GM23248 (cell line): ENCODE measurements around the gene HACD1. TPM values are rescaled to one million over a fixed set of nuclear protein-coding genes. Genes with fewer than 3 reads are reported as not detected.

Experiments
- DNase-seq: peaks from one replicate; pipeline ENCODE4 v3.0.0-alpha.2; 2015
- H2AFZ ChIP-seq: fragments of 200-600 bp; sonication (generic); 2 replicates; pipeline ENCODE4 v1.6.1; 2016; ENCODE audit warnings: antibody characterized with exemption
- H3F3A ChIP-seq: fragments of 200-600 bp; sonication (generic); 2 replicates; pipeline ENCODE4 v1.6.1; 2016; ENCODE audit warnings: mild to moderate bottlenecking, antibody characterized with exemption, mixed run types; ENCODE audit not compliant: insufficient read depth
- H3K27ac ChIP-seq: fragments of 200-600 bp; sonication (generic); 2 replicates; pipeline ENCODE4 v1.5.1; 2016; ENCODE audit warnings: mild to moderate bottlenecking
- H3K27me3 ChIP-seq: fragments of 200-600 bp; sonication (generic); replicated peaks from 2 replicates; pipeline ENCODE4 v1.6.1; 2016; ENCODE audit warnings: mild to moderate bottlenecking; ENCODE audit not compliant: insufficient read depth
- H3K36me3 ChIP-seq: fragments of 200-600 bp; sonication (generic); 2 replicates; pipeline ENCODE4 v1.6.1; 2016; ENCODE audit warnings: low read depth, mild to moderate bottlenecking
- H3K4me1 ChIP-seq: fragments of 200-600 bp; sonication (generic); 2 replicates; pipeline ENCODE4 v1.6.1; 2016; ENCODE audit warnings: mild to moderate bottlenecking; ENCODE audit not compliant: insufficient read depth
- H3K4me2 ChIP-seq: fragments of 200-600 bp; sonication (generic); one replicate; pipeline ENCODE4 v1.6.1; 2016; ENCODE audit warnings: mild to moderate bottlenecking; ENCODE audit not compliant: unreplicated experiment
- H3K4me3 ChIP-seq: fragments of 200-600 bp; sonication (generic); 2 replicates; pipeline ENCODE4 v1.5.1; 2016; ENCODE audit warnings: mild to moderate bottlenecking
- H3K79me2 ChIP-seq: fragments of 200-600 bp; sonication (generic); 2 replicates; pipeline ENCODE4 v1.6.1; 2016; ENCODE audit warnings: mild to moderate bottlenecking; ENCODE audit not compliant: insufficient read depth
- H3K9ac ChIP-seq: fragments of 200-600 bp; sonication (generic); 2 replicates; pipeline ENCODE4 v1.6.1; 2016; ENCODE audit warnings: mild to moderate bottlenecking
- H3K9me2 ChIP-seq: fragments of 200-600 bp; sonication (generic); 2 replicates; pipeline ENCODE4 v1.6.1; 2016; ENCODE audit warnings: mixed run types, mild to moderate bottlenecking, moderate library complexity; ENCODE audit not compliant: insufficient read depth
- H3K9me3 ChIP-seq: fragments of 200-600 bp; sonication (generic); one replicate; pipeline ENCODE4 v1.6.1; 2017; ENCODE audit warnings: low read depth
- H4K20me1 ChIP-seq: fragments of 200-600 bp; sonication (generic); 2 replicates; pipeline ENCODE4 v1.6.0; 2016; ENCODE audit not compliant: insufficient read depth
- EZH2 ChIP-seq: fragments of 200-600 bp; sonication (generic); IDR thresholded peaks from 2 replicates; pipeline ENCODE4 v1.6.1; 2018; ENCODE audit warnings: antibody characterized with exemption, mild to moderate bottlenecking; ENCODE audit not compliant: insufficient read depth, poor library complexity, severe bottlenecking
- EZH2phosphoT487 ChIP-seq: fragments of 200-600 bp; sonication (generic); IDR thresholded peaks from 2 replicates; pipeline ENCODE4 v1.6.1; 2018; ENCODE audit warnings: antibody characterized with exemption, moderate library complexity, mild to moderate bottlenecking, low read depth; ENCODE audit not compliant: insufficient read depth
- WGBS, 2 experiments: methylation state at CpG; one replicate each; pipeline ENCODE4 v1.1.6; 2015 to 2017; ENCODE audit warnings: low lambda C conversion rate in 2 of 2, low coverage in 1 of 2; ENCODE audit errors: missing lambda C conversion rate in 2 of 2; 5-methylcytosine and 5-hydroxymethylcytosine counted together
- in situ Hi-C: fragments of 300-500 bp; cut with MboI; formaldehyde crosslinking; loops from 2 replicates; pipeline ENCODE4 v1.15.0; 2020
- polyA plus RNA-seq: library from polyadenylated mRNA; unstranded; fragments of >200 nt; fragmentation: Nextera tagmentation; extraction: Ambion mirVana; gene quantifications from 2 replicates; pipeline ENCODE4 v1.2.1, GENCODE V29; 2016
- total RNA-seq: library from RNA; depleted of rRNA; stranded (reverse); fragments of >200 nt; shearing (Covaris generic); gene quantifications from 2 replicates; pipeline ENCODE4 v1.2.3, GENCODE V29; 2014; rRNA removed

The HACD1 gene
- total RNA-seq (64.0 and 81.3 TPM in 2 replicates), polyA plus RNA-seq (150 and 157 TPM in 2 replicates)

- 1 to 2% methylated on average over 40 to 84 of the region's 92 CpGs for WGBS, 2 experiments
- H3F3A ChIP-seq: peaks cover 13% of the 10 kb centered on the region
- H3K4me1 ChIP-seq: peaks cover 7% of the 10 kb centered on the region
- peak within 1 kb of the TSS; percentile 82 for H3K4me2 ChIP-seq
- peak within 1 kb of the TSS; percentile 77 for H3K27ac ChIP-seq
- peak within 1 kb of the TSS; percentile 81 for H2AFZ ChIP-seq
- in situ Hi-C loops: loop anchor here (25.0 kb wide), 1 partner anchor 620 kb away; no protein-coding TSS in a partner anchor
- no peaks in the 10 kb centered on the region for H3K9me2 ChIP-seq
- H3K9ac ChIP-seq: peak within 1 kb of the TSS; percentile 83
- peaks cover 39% of the 10 kb centered on the region for H3K79me2 ChIP-seq
- no peaks in the 10 kb centered on the region for H3K9me3 ChIP-seq
- H3K4me3 ChIP-seq: peak within 1 kb of the TSS; percentile 81
- peaks cover 3% of the 10 kb centered on the region; the same call in 1 of the 2 replicates for H3K36me3 ChIP-seq
- H4K20me1 ChIP-seq: no peaks in the 10 kb centered on the region
- TF ChIP-seq EZH2 (no peak), EZH2phosphoT487 (no peak)
- H3K27me3 ChIP-seq: no peaks in the 10 kb centered on the region
- DNase-seq: peak; percentile 87
Observed at GRCh38 chr10:17617031-17617911, at the start of gene HACD1. HACD1 (minus strand) TSS chr10:17617374; CDS start chr10:17617339, 35 bp downstream.

- TF ChIP-seq EZH2phosphoT487 (no peak), EZH2 (no peak)
- H3K9ac ChIP-seq: peak overlapping the region; percentile 80
- DNase-seq: peak; percentile 94
- H3F3A ChIP-seq: peaks cover 45% of the 10 kb centered on the region
- H3K27ac ChIP-seq: peak overlapping the region; percentile 94
- H4K20me1 ChIP-seq: no peaks in the 10 kb centered on the region
- H3K4me3 ChIP-seq: peak overlapping the region; percentile 58
- in situ Hi-C loops: no loop called here
- H3K36me3 ChIP-seq: peaks cover 5% of the 10 kb centered on the region; the same call in 1 of the 2 replicates
- 0% methylated on average over 4 of the region's 4 CpGs for WGBS, 2 experiments
- H3K27me3 ChIP-seq: no peaks in the 10 kb centered on the region
- peak overlapping the region; percentile 85 for H3K4me2 ChIP-seq
- peaks cover 40% of the 10 kb centered on the region for H3K4me1 ChIP-seq
- H3K79me2 ChIP-seq: peaks cover 93% of the 10 kb centered on the region
- no peaks in the 10 kb centered on the region for H3K9me2 ChIP-seq
- peak overlapping the region; percentile 53 for H2AFZ ChIP-seq
- H3K9me3 ChIP-seq: no peaks in the 10 kb centered on the region
Observed at GRCh38 chr10:17665747-17666146, 48.6 kb upstream of the HACD1 start.

GRCh38 chr10:17663450-17663849, 46.3 kb upstream of the HACD1 start:
- peaks cover 92% of the 10 kb centered on the region for H3K79me2 ChIP-seq
- no peak overlapping the region for H2AFZ ChIP-seq
- TF ChIP-seq EZH2 (no peak), EZH2phosphoT487 (no peak)
- 96% methylated on average over 1 of the region's 1 CpG for WGBS, 2 experiments
- no peak overlapping the region for H3K4me3 ChIP-seq
- H3K9ac ChIP-seq: no peak overlapping the region
- H3K36me3 ChIP-seq: peaks cover 5% of the 10 kb centered on the region; the same call in 1 of the 2 replicates
- H3K4me1 ChIP-seq: peaks cover 39% of the 10 kb centered on the region
- H4K20me1 ChIP-seq: no peaks in the 10 kb centered on the region
- no peaks in the 10 kb centered on the region for H3K9me2 ChIP-seq
- H3F3A ChIP-seq: peaks cover 45% of the 10 kb centered on the region
- in situ Hi-C loops: no loop called here
- H3K27ac ChIP-seq: no peak overlapping the region
- DNase-seq: no peak
- H3K27me3 ChIP-seq: no peaks in the 10 kb centered on the region
- no peak overlapping the region for H3K4me2 ChIP-seq
- H3K9me3 ChIP-seq: no peaks in the 10 kb centered on the region

GRCh38 chr10:17662193-17663138, 45.3 kb upstream of the HACD1 start:
- peaks cover 39% of the 10 kb centered on the region for H3K4me1 ChIP-seq
- H3K4me3 ChIP-seq: no peak overlapping the region
- no peak overlapping the region for H3K27ac ChIP-seq
- no peak for DNase-seq
- no peaks in the 10 kb centered on the region for H3K27me3 ChIP-seq
- 97 to 100% methylated on average over 2 of the region's 2 CpGs for WGBS, 2 experiments
- no peaks in the 10 kb centered on the region for H3K9me2 ChIP-seq
- H3K9me3 ChIP-seq: no peaks in the 10 kb centered on the region
- TF ChIP-seq EZH2: no peak
- no peak for TF ChIP-seq EZH2phosphoT487
- no peak overlapping the region for H3K9ac ChIP-seq
- no peak overlapping the region for H2AFZ ChIP-seq
- H3F3A ChIP-seq: peaks cover 36% of the 10 kb centered on the region
- in situ Hi-C loops: no loop called here
- H3K79me2 ChIP-seq: peaks cover 92% of the 10 kb centered on the region
- H3K4me2 ChIP-seq: no peak overlapping the region
- no peaks in the 10 kb centered on the region for H4K20me1 ChIP-seq
- peaks cover 5% of the 10 kb centered on the region; the same call in 1 of the 2 replicates for H3K36me3 ChIP-seq
